Measurements from ENCODE around the gene KRTAP10-2. TPM values are rescaled to one million over a fixed set of nuclear protein-coding genes. Genes with fewer than 3 reads are reported as not detected.
"Not testable (repeated sequence)": the region's sequence is repeated elsewhere in the genome, so short reads cannot be mapped to it uniquely, and the experiment has no call there.

The KRTAP10-2 gene
- total RNA-seq, 1 experiment from 2014 or later = not detected

DNA sequence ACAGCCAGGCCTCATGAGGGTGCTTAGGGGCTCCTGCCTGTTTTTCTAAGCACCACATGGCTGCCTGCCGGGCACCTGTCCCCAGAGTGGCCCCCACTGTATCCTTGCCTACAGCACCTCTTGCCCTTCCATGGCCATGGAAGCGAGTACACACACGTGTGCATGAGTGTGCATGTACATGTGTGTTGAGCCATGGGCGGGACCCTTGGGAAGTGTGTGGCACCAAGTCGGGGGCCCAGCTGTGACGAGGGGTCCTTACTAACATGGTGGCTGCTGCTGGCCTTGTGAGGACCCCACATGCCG, 37.1 kb downstream of the KRTAP10-2 start:
- DNase-seq (ENCODE audit: low read depth) = no peak

DNA sequence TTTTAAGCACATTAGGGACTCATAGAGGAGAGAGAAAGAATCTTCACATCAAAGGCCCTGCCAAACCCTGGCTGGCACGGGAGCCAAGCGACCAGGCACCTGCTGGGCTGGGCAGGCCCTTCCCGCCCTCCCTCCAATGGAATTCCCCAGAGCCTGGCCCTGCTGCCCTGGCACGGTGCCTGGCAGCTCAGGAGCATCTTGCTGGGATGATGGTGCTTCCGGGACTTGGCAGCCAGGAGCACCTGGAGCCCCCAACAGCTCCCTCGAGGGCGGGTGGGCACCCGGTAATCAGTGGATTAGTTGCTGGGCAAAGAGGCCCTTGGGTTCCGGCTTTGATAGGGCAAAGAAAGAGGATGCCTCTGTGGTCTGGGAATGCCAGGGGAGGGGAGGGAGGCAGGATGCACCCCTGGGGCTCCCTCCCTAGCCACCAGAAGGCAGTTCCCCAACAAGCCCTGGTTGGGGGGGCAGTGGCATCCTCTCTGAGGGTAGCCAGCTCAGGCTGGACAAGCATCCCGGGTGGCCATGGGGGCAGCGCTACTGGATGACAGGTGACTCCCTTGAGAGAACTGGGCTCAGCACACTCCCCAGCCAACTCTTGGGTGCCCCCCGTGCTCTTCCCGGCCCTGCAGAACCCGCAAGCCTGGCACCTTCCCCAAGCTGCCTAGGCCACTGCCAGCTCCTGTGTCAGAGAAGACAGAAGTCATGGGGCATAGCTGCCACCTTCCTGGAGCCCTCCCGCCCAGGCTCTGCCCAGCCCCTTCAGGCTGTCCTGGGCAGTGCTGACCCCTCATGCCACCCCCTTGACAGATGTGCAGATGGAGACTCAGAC, 37.7 kb downstream of the KRTAP10-2 start:
- no peak for DNase-seq (ENCODE audit: low read depth)

DNA sequence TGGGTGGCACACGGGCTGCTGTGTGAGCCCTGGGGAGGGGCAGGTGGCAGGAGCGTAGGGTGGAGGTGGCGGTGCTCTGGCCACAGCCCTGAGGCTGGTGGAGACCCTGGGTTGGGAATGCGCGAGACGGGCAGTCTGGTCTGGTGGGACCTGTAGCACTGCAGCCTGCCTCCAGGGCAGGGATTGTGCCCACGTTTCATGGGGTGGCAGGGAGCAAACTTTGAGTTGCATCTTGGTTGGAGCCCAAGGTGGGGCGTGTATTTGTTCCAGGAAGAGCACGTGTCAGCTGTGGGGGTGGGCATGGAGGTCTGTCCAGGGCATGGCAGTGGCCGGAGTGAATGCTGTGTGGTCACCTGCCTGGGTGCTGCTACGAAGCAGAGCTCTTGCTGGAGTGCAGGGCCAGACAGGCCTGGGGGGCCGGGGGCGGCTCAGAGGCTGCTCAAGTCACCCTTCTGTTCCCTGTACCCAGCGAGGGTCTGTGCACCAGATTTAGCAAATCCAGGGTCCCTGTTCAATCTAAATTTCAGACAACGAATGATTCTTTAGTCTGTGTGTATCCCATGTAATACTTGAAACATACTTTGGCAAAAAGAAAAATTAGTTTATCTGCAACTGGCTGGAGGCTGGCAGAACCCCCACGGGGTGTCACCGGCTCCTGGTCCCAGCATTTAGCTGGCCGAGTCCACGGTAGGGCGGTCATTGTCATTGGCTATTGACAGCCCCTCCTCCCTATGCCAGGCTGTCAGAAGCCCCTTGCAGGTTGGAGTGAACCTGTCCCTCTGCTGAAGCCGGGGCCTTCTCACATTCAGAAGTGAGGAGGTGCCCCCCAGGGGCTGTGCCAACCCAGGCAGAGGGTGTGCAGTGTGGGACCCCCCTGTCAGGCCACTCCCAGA, 38.6 kb downstream of the KRTAP10-2 start:
- DNase-seq (ENCODE audit: low read depth) = no peak

DNA sequence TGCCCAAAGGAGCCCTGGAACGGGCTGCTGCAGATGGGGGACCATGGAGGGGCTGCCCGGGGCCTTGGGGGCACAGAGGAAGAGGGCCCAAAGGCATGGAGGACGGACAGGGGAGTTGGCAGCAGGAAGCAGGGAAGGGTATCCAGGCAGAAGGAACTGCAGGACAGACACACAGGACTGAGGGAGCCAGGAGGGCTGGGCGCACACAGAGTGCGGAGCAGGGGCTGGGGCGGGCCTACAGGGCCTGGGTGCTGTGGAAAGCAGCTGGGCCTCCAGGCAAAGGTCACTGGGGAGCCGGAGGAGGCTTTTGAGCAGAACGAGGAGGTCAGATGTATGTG, 39.4 kb downstream of the KRTAP10-2 start:
- no peak for DNase-seq (ENCODE audit: low read depth)

DNA sequence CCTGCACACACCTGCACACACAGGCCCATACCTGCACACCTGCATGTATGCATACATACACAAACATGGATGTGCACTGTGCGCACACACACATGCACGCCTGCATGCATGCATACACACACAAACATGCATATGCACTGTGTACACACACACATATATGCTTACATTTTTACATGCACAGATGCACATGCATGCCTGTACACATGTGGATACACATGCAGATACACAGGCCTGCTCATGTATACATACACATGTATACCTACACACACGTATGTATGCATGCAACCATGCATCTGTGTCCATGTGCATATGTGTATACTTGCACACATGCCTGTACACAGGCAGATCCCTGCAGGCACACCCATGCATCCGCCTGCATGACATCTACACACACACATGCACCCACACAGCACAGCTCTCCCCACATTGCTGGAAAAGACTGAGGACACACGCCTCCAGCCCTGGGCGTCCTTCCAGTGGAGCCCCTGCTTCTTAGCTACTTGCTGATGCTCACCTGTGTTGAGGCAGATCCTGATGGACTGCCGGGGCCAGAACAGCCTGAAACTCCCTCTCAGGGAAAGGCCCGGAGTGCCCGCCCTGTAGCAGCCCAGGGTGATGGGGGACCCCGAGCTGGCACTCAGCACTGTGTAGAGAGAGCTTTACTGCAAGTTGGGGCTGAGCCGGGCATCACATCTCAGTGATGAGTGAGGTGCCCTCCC, 39.9 kb downstream of the KRTAP10-2 start:
- no peak for DNase-seq (ENCODE audit: low read depth)

DNA sequence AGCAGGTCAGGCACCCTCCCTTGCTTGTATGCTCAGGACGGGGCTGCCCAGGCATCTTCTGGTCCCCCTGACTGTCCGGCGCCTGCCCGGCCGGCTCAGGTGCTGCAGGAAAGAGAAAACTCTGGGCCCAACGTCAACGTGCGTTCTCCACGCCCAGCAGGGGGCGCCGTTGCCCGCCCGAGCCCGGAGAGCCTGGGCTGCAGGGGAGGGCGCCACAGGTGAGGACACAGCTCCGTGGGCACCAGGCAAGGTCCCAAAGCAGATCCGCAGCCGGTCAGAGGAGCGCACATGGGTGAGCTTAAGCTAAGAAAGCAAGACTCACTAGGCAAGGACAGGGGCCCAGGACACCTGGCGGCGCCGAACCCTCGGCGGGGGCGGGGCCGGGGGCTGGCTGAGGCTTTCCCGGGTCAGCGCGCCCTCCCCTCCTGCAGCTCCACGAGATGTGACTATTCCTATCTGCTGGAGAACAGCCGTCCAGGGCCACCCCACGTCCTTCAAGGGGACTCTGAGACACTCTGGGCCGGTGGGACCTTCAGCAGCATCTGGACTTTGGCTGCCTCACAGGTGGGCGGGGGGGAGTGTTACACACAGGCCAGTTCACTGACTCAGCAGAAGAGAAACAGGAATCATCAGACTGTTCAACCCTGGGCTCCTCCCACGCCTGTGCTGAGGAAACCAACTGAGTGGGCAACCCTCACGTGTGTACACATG, 40.6 kb downstream of the KRTAP10-2 start:
- peak; percentile 5 for DNase-seq (ENCODE audit: low read depth)

DNA sequence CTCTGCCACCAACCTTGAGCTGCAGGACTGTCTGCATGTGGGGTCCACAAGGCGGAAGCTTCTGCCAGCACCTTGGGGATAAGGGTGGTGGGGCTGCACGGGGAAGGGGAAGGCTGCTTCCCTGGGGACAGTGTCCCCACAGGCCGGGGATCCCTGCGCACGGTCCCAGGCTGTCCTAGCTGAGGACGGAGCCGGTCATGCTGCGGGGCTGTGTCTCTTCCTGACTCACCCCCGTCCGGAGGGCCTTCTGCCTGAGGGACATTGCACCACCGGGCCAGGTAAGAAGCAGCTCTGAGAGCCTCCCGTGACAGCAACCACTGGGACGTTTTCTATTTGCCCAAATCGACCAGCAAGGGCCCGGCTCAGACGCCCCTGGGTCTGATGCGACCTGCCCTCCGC, 41.2 kb downstream of the KRTAP10-2 start:
- no peak for DNase-seq (ENCODE audit: low read depth)

DNA sequence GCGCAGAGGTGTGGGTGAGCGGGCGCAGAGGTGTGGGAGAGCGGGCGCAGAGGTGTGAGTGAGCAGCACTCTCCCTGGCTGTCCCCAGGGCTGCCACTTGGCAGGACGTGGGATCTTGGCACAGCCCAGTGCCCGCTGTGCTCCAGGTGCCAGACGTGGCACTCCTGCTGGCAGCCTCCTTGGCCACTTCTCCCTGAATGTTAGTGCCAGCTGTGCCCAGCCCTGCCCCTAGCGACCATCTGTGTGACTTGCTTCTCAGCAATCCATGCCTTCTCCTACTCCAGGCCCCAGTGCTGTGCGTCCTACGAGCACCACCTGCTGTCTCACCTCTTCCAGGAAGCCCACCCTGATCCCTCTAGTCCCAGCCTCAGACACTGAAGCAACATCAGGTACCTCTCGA, 41.8 kb downstream of the KRTAP10-2 start:
- DNase-seq (ENCODE audit: low read depth) = peak; percentile 14

DNA sequence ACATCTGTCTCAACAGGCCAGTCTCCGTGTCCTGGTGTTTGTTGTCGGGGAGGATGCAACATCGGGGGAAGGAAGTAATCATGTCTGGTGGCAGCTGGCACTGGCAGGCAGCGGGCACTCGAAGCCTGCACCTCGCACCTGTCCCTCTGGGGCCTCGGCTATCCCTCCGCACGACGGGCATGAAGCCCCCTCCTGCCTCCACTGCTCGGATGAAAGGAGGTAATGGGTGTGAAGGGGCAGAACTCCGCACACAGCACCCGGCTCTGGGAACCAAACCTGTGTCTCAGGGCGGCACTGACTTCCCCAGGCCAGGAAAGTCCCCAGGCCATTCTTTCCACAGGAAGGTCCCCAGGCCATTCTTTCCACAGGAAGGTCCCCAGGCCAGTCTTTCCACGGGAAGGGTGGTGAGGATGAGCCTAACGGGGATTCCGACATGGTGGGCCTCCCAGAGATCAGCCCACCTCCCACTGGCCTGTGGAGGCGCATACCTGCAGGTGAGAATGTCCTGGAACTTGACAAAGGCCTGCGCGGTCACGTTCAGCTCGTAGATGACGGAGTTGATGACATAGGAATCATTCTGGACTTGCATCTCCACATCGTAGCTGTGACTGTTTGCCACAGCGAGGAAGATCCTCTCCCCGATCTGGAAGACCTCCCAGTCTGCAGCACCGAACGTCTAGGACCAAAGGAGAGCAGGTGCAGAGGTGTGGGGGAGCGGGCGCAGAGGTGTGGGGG, 42.4 kb downstream of the KRTAP10-2 start:
- DNase-seq (ENCODE audit: low read depth) = no peak

DNA sequence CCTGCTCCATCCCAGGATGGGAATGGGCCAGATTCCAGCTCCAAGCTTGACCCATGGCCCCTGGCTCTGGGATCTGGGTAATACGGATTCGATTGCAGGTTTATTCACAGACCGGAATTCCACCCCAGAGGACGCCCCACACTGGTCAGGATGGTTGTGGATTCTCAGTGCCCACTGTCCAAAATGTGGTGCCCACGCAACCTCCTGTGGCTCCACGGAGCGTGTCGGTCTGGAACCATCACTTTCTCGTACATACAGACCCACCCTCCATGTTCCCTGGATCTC, 42.9 kb downstream of the KRTAP10-2 start:
- DNase-seq (ENCODE audit: low read depth) = no peak

DNA sequence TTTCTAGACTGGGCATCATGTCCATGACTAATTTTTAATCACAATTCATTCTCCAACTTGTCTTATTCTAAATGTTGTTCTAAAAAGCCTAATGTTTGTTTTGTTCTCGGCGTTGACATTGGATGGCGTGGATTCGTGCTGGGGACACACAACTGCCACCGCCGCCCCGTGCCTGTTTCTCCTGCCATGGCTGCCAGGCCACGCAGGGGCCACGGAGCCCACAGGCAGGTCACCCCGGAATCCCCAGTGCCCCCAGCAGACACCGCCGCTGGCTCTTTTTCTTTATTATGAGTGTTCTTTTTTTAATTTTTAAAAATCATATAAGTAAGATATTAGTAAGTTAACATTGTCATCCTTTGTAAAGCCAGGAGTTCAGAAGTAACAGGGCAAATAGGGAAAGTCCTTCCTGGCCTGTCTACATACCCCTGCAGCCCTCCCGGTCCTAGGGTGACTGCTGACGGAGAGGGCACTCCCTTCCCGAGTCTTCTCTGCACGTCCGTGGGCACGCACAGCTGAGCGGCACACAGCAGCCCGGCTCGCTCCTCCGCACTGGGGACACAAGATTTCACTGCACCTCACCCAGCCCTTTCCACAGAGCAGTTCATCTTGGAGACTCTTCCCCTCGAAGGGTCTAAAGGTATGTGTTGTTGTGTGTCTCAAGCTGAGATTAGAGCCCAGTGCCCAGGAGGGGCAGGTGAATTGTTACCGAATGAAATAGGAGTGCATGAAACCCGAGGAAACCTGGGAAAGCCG, 43.5 kb downstream of the KRTAP10-2 start:
- DNase-seq (ENCODE audit: low read depth) = no peak

DNA sequence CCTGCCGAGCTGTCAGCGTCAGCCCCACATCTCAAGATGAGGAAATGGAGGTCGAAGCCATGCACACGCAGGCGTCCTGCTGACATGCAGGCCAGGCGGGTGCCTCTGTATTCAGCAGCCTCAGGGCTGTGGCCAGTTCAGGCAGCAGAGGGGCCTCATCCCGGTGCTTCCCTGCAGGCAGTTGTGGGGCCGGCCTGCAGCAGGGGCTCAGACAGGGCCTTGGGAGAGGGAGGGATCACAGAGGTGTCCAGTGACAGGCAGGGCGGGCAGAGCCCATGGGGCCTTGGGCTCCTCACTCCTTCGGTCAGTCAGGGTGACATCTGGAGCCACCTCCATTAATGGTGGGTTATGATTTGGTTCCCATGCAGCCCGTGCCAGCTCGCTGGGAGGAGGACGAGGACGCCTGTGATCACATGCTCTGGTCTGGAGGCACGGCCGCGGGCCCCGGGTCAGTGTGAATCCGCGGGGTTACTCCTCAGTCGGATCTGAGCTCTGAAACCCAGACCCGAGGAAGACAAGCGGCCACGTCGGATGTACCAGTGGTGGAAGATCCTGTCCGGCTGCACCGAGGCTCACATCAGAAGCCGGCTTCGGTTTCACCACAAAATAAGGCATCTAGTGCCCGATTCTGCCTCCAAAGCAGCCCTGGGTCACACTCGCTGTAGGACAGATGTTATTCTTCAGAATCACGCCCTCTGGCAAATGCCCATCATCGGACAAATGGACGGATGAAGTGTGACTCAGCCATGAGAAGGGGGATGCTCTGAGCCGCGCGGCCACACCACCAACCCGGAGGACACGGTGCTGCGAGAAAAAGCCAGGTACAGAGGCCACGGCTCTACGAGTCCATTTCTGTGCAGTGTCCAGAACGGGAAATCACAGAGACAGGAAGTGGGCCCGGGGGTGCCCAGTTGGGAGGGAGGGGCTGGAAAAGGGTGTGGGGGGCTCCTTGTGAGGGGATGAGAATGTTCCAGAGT, 44.7 kb downstream of the KRTAP10-2 start:
- no peak for DNase-seq (ENCODE audit: low read depth)

DNA sequence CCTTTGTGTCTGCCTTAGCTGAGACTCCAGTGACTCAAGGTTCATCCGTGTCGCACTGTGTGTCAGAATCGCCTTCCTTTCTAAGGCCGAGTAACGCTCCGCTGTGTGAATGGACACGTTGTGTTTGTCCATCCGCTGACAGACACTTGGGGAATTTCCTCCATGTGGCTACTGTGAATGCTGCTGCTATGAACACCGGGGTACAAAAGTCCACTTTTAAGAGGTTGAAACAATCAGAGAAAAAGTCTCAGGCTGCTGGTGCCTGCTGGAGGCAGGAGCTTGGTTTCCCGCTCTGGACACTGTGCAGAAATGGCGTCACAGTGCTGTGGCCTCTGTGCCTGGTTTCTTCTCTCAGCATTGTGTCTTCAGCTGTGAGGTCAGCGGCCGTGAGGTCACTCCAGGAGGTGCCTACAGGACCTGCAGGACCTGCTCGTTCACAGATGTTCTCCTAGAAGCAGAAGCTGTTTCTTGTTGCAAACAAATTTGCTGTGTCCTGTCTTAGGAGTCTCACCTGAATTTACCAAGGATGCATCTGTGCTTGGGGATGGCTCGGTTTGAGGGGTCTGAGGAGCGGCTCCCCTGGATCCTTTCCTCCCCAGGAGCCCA, 45.5 kb downstream of the KRTAP10-2 start:
- no peak for DNase-seq (ENCODE audit: low read depth)

DNA sequence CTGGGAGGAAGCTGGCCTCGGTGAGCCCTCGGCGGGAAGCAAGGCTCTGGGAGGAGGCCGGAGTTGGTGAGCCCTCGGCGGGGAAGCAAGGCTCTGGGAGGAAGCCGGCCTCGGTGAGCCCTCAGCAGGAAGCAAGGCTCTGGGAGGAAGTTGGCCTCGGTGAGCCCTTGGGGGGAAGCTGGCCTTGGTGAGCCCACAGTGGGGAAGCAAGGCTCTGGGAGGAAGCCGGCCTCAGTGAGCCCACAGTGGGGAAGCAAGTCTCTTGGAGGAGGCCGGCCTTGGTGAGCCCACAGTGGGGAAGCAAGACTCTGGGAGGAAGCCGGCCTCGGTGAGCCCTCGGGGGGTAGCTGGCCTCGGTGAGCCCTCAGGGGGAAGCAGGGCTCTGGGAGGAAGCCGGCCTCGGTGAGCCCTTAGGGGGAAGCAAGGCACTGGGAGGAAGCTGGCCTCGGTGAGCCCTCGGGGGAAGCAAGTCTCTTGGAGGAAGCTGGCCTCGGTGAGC, 47.4 kb downstream of the KRTAP10-2 start:
- no peak for DNase-seq (ENCODE audit: low read depth)

DNA sequence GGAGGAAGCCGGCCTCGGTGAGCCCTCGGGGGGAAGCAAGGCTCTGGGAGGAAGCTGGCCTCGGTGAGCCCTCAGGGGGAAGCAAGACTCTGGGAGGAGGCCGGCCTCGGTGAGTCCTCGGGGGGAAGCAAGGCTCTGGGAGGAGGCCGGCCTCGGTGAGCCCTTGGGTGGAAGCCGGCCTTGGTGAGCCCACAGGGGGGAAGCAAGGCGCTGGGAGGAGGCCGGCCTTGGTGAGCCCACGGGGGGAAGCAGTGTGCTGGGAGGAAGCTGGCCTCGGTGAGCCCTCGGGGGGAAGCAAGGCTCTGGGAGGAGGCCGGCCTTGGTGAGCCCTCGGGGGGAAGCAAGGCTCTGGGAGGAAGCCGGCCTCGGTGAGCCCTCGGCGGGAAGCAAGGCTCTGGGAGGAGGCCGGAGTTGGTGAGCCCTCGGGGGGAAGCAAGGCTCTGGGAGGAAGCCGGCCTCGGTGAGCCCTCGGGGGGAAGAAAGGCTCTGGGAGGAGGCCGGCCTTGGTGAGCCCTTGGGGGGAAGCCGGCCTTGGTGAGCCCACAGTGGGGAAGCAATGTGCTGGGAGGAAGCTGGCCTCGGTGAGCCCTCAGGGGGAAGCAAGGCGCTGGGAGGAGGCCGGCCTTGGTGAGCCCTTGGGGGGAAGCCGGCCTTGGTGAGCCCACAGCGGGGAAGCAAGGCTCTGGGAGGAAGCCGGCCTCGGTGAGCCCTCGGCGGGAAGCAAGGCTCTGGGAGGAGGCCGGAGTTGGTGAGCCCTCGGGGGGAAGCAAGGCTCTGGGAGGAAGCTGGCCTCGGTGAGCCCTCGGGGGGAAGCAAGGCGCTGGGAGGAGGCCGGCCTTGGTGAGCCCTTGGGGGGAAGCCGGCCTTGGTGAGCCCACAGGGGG, 48.1 kb downstream of the KRTAP10-2 start:
- not testable (repeated sequence) for DNase-seq (ENCODE audit: low read depth)

DNA sequence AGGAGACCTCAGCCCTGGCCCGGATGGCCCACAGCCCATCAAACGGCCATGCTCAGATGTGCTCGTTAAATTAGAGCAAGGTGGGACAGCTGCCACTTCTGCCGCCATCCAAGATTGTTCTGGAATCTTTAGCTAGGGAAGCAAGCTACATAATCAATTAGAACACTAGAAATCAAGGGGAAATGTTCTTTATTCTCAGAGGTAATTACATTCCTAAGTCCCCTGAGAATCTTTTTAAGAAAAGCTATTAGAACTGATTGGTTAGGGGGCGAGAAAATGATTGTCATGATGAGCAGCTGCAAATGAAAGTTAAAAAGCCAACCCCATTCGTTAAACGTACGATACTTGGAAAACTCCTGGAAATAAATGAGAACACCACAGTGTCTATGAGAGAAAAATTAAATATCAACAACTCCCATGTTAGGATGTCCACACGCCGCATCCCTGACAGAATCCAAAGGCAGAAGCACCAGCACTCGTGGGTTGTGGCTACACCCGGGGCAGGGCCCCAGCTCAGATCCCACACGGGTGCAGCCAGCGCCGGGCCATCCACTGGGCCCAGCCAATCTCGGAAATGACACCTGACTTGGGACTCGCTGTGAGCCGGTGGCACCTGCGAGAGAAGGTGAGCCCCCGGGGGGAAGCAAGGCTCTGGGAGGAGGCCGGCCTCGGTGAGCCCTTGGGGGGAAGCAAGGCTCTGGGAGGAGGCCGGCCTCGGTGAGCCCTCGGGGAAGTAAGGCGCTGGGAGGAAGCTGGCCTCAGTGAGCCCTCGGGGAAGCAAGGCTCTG, 48.9 kb downstream of the KRTAP10-2 start:
- no peak for DNase-seq (ENCODE audit: low read depth)
